ENCODE results near the gene NPIPB2.
A peak's percentile ranks its signal among the peaks of the same experiment; 100 is the strongest.

NPIPB2 gene

GRCh38 chr16:11909653-11910545 lies 31.9 kb downstream of the NPIPB2 start:
- TF ChIP-seq CTCF (conservative IDR thresholded peaks at IDR 0.05; ENCODE audit: low read length) = no peak
- H3K4me3 ChIP-seq (ENCODE audit: low read length) = no peak overlapping the region
- peak; percentile 87 for DNase-seq (ENCODE audit: low read depth)

GRCh38 chr16:11907160-11907970 lies 34.5 kb downstream of the NPIPB2 start:
- no peak for TF ChIP-seq CTCF (conservative IDR thresholded peaks at IDR 0.05; ENCODE audit: low read length)
- no peak overlapping the region for H3K4me3 ChIP-seq (ENCODE audit: low read length)
- no peak for DNase-seq (ENCODE audit: low read depth)

- H3K4me3 ChIP-seq (ENCODE audit: low read length) = no peak overlapping the region
- DNase-seq (ENCODE audit: low read depth) = no peak
- no peak for TF ChIP-seq CTCF (conservative IDR thresholded peaks at IDR 0.05; ENCODE audit: low read length)
These were observed 37.9 kb downstream of the NPIPB2 start for GRCh38 chr16:11903906-11904305.

- no peak overlapping the region for H3K4me3 ChIP-seq (ENCODE audit: low read length)
- TF ChIP-seq CTCF (conservative IDR thresholded peaks at IDR 0.05; ENCODE audit: low read length) = no peak
- DNase-seq (ENCODE audit: low read depth) = peak; percentile 24
These were observed 40.8 kb downstream of the NPIPB2 start for GRCh38 chr16:11901091-11901490.

GRCh38 chr16:11896486-11897176 lies 45.2 kb downstream of the NPIPB2 start:
- no peak overlapping the region for H3K4me3 ChIP-seq (ENCODE audit: low read length)
- peak; percentile 75 for DNase-seq (ENCODE audit: low read depth)
- TF ChIP-seq CTCF (conservative IDR thresholded peaks at IDR 0.05; ENCODE audit: low read length) = no peak

GRCh38 chr16:11893571-11893970 lies 48.3 kb downstream of the NPIPB2 start:
- TF ChIP-seq CTCF (conservative IDR thresholded peaks at IDR 0.05; ENCODE audit: low read length) = no peak

More at GRCh38 chr16:11893571-11893970, 48.3 kb downstream of the NPIPB2 start:
- no peak overlapping the region for H3K4me3 ChIP-seq (ENCODE audit: low read length)
- no peak for DNase-seq (ENCODE audit: low read depth)

Measured in AG10803 (cell line).